T-cell (primary cell): ENCODE measurements around the gene FBXO31. TPM values are rescaled to one million over a fixed set of nuclear protein-coding genes. Genes with fewer than 3 reads are reported as not detected.

ENCODE experiments used
- ATAC-seq, 4 experiments: fragments of 200-7000 bp in 3 of 4; fragments of 150-1000 bp in 1 of 4; cut with Tn5 transposase; replicated peaks in 1 of 4; 1 replicate in 3 of 4; 2 replicates in 1 of 4; pipeline ENCODE4 v1.10.0; 2021; ENCODE audit warnings: moderate library complexity in 3 of 4, mild to moderate bottlenecking in 2 of 4, moderate number of reproducible peaks in 1 of 4
- CTCF ChIA-PET, 2 donors: fragments of 300-600 bp; sonication (Branson Sonifier 250); formaldehyde crosslinking; loops; one replicate each; lab custom pipeline; 2022; ENCODE audit warnings: antibody characterized with exemption in 2 of 2; lab: Charles Lee
- POLR2A ChIA-PET, 2 donors: fragments of 300-600 bp; sonication (Branson Sonifier 250); formaldehyde crosslinking; loops; one replicate each; lab custom pipeline; 2022; ENCODE audit warnings: antibody characterized with exemption in 2 of 2; lab: Charles Lee
- DNase-seq, 35 experiments: peaks; one replicate each; pipeline versions ENCODE4 v3.0.0 to v3.0.0-alpha.2; 2013 to 2023
- H3K27ac ChIP-seq: one replicate; pipeline ENCODE4 v1.5.1; 2013; ENCODE audit warnings: low read length
- H3K27me3 ChIP-seq, 2 experiments: replicated peaks in 1 of 2; 1 replicate in 1 of 2; 2 replicates in 1 of 2; pipeline versions ENCODE4 v1.6.1 to v1.7.0; 2013; ENCODE audit warnings: low read length in 1 of 2, mixed read lengths in 1 of 2; ENCODE audit not compliant: control insufficient read depth in 2 of 2, insufficient read depth in 2 of 2; ENCODE audit errors: extremely low read depth in 1 of 2
- H3K36me3 ChIP-seq, 2 donors: 1 replicate in 1 of 2; 2 replicates in 1 of 2; pipeline versions ENCODE4 v1.6.1 to v1.7.0; 2013; ENCODE audit warnings: low read length in 1 of 2; ENCODE audit not compliant: control insufficient read depth in 2 of 2, insufficient read depth in 1 of 2; ENCODE audit errors: extremely low read depth in 1 of 2
- H3K4me1 ChIP-seq, 2 experiments: 1 replicate in 1 of 2; 2 replicates in 1 of 2; pipeline versions ENCODE4 v1.6.1 to v1.7.0; 2013; ENCODE audit warnings: low read length in 2 of 2, mixed read lengths in 1 of 2; ENCODE audit not compliant: insufficient read depth in 2 of 2, control insufficient read depth in 1 of 2; ENCODE audit errors: extremely low read depth in 1 of 2
- H3K4me3 ChIP-seq, 2 donors: 1 replicate in 1 of 2; 2 replicates in 1 of 2; pipeline versions ENCODE4 v1.5.1 to v1.7.0; 2013; ENCODE audit warnings: mild to moderate bottlenecking in 2 of 2, low read length in 1 of 2, moderate library complexity in 1 of 2; ENCODE audit not compliant: control insufficient read depth in 1 of 2; ENCODE audit errors: extremely low read depth in 1 of 2
- H3K9me3 ChIP-seq: 2 replicates; pipeline ENCODE4 v1.7.0; 2013
- H3K27ac Mint-ChIP-seq, 2 donors: one replicate each; pipeline ENCODE4 v1.8.0; 2020 to 2021; ENCODE audit warnings: mild to moderate bottlenecking in 2 of 2, mixed read lengths in 2 of 2
- H3K27me3 Mint-ChIP-seq, 2 donors: one replicate each; pipeline ENCODE4 v1.8.0; 2021 to 2022; ENCODE audit warnings: mixed read lengths in 2 of 2
- H3K36me3 Mint-ChIP-seq: one replicate; pipeline ENCODE4 v1.8.0; 2021; ENCODE audit warnings: mixed read lengths
- H3K4me1 Mint-ChIP-seq, 3 donors: one replicate each; pipeline ENCODE4 v1.8.0; 2020 to 2022; ENCODE audit warnings: mixed read lengths in 3 of 3, mild to moderate bottlenecking in 1 of 3
- H3K4me3 Mint-ChIP-seq, 3 donors: one replicate each; pipeline ENCODE4 v1.8.0; 2020 to 2022; ENCODE audit warnings: mild to moderate bottlenecking in 3 of 3, mixed read lengths in 3 of 3, moderate library complexity in 3 of 3
- H3K9me3 Mint-ChIP-seq, 3 donors: one replicate each; pipeline ENCODE4 v1.8.0; 2020 to 2022; ENCODE audit warnings: mixed read lengths in 3 of 3
- WGBS: methylation state at CpG from one replicate; pipeline ENCODE4 v1.1.5; 2013; ENCODE audit warnings: missing lambda C conversion rate; ENCODE audit not compliant: insufficient coverage; 5-methylcytosine and 5-hydroxymethylcytosine counted together
- total RNA-seq, 35 experiments: library from RNA in 6 of 35; stranded (reverse) in 6 of 35; fragments of 120-200 nt in 1 of 35; gene quantifications; one replicate each; pipeline versions ENCODE4 v1.2.1 to v1.2.4 and lab custom pipeline; 2013 to 2026

FBXO31 gene
- total RNA-seq, 5 donors from 2014 or later (not counting 1 experiment from before 2014, with no cell fraction given), result 34.7 to 67.2 (median 55.6) TPM

- H3K9me3 ChIP-seq, result no peaks in the 10 kb centered on the region
- ChIA-PET POLR2A (no interaction called here), CTCF (interaction anchor here in 1 of 2 donors (1.0 to 1.5 kb wide), 2 partner anchors 78 to 320 kb away, joined by 6 to 9 read pairs; no protein-coding TSS in a partner anchor)
- Mint-ChIP-seq H3K9me3 (no peaks in the 10 kb centered on the region), H3K27ac (peak overlapping the region; percentile 88 to 98), H3K4me1 (peaks cover 14 to 15% (median 15%) of the 10 kb centered on the region in 3 donors), H3K4me3 (peak overlapping the region; percentile 89 to 96 (median 90)), H3K36me3 (no peaks in the 10 kb centered on the region), H3K27me3 (no peaks in the 10 kb centered on the region)
- no peaks in the 10 kb centered on the region for H3K36me3 ChIP-seq
- no peak for DNase-seq
- H3K4me1 ChIP-seq, result peaks cover 7 to 13% of the 10 kb centered on the region in 2 experiments
- peak overlapping the region; percentile 77 for H3K27ac ChIP-seq
- no peaks in the 10 kb centered on the region for H3K27me3 ChIP-seq
- ATAC-seq, result no peak
- peak overlapping the region; percentile 93 to 98 for H3K4me3 ChIP-seq
- 100% methylated on average over 1 of the region's 4 CpGs for WGBS
These were observed 67.1 kb downstream of the FBXO31 start for GRCh38 chr16:87316450-87316922.

- Histone ChIP-seq H3K9me3 (no peaks in the 10 kb centered on the region), H3K4me1 (peaks cover 7 to 13% of the 10 kb centered on the region in 2 experiments), H3K36me3 (no peaks in the 10 kb centered on the region), H3K4me3 (no peak overlapping the region), H3K27me3 (no peaks in the 10 kb centered on the region), H3K27ac (no peak overlapping the region)
- ChIA-PET CTCF (no interaction called here), POLR2A (no interaction called here)
- no peaks in the 10 kb centered on the region for H3K36me3 Mint-ChIP-seq
- H3K9me3 Mint-ChIP-seq, result no peaks in the 10 kb centered on the region
- ATAC-seq (no peak), DNase-seq (no peak)
- H3K4me1 Mint-ChIP-seq, result peaks cover 14 to 15% (median 15%) of the 10 kb centered on the region in 3 donors
- no peak overlapping the region for H3K27ac Mint-ChIP-seq
- H3K27me3 Mint-ChIP-seq, result no peaks in the 10 kb centered on the region
- H3K4me3 Mint-ChIP-seq, result no peak overlapping the region
- 96% methylated on average over 10 of the region's 10 CpGs for WGBS
These were observed 68.6 kb downstream of the FBXO31 start for GRCh38 chr16:87314990-87315420.

- Histone ChIP-seq H3K27me3 (no peaks in the 10 kb centered on the region), H3K4me1 (peaks cover 0 to 4% of the 10 kb centered on the region in 2 experiments), H3K4me3 (no peak overlapping the region), H3K27ac (no peak overlapping the region), H3K9me3 (no peaks in the 10 kb centered on the region), H3K36me3 (no peaks in the 10 kb centered on the region)
- no peak overlapping the region for H3K27ac Mint-ChIP-seq
- ChIA-PET CTCF (no interaction called here), POLR2A (no interaction called here)
- WGBS, result 100% methylated on average over 3 of the region's 7 CpGs
- no peak overlapping the region for H3K4me3 Mint-ChIP-seq
- peaks cover 0 to 5% (median 0%) of the 10 kb centered on the region in 3 donors for H3K9me3 Mint-ChIP-seq
- H3K4me1 Mint-ChIP-seq, result no peaks in the 10 kb centered on the region
- no peaks in the 10 kb centered on the region for H3K27me3 Mint-ChIP-seq
- DNase-seq (no peak), ATAC-seq (no peak)
- peaks cover 5% of the 10 kb centered on the region for H3K36me3 Mint-ChIP-seq
These were observed 71.6 kb downstream of the FBXO31 start for GRCh38 chr16:87312008-87312407.

- no peak for DNase-seq
- no peaks in the 10 kb centered on the region for H3K4me1 Mint-ChIP-seq
- H3K9me3 Mint-ChIP-seq, result peaks cover 0 to 5% (median 0%) of the 10 kb centered on the region in 3 donors
- no peak overlapping the region for H3K4me3 Mint-ChIP-seq
- no peak overlapping the region for H3K27ac Mint-ChIP-seq
- no peaks in the 10 kb centered on the region for H3K27me3 ChIP-seq
- ATAC-seq, result no peak
- no peaks in the 10 kb centered on the region for H3K9me3 ChIP-seq
- no peak overlapping the region for H3K27ac ChIP-seq
- H3K4me1 ChIP-seq, result peaks cover 0 to 1% of the 10 kb centered on the region in 2 experiments
- POLR2A ChIA-PET, result no interaction called here
- CTCF ChIA-PET, result no interaction called here
- WGBS, result 100% methylated on average over 3 of the region's 5 CpGs
- no peak overlapping the region for H3K4me3 ChIP-seq
- peaks cover 5% of the 10 kb centered on the region for H3K36me3 Mint-ChIP-seq
- H3K36me3 ChIP-seq, result no peaks in the 10 kb centered on the region
- H3K27me3 Mint-ChIP-seq, result no peaks in the 10 kb centered on the region
These were observed 72.2 kb downstream of the FBXO31 start for GRCh38 chr16:87311387-87311786.

GRCh38 chr16:87310610-87311009 lies 73.0 kb downstream of the FBXO31 start:
- H3K4me3 Mint-ChIP-seq, result no peak overlapping the region
- Histone ChIP-seq H3K27me3 (no peaks in the 10 kb centered on the region), H3K4me3 (no peak overlapping the region), H3K9me3 (no peaks in the 10 kb centered on the region), H3K27ac (no peak overlapping the region), H3K36me3 (no peaks in the 10 kb centered on the region), H3K4me1 (no peaks in the 10 kb centered on the region)
- ChIA-PET CTCF (no interaction called here), POLR2A (no interaction called here)
- H3K9me3 Mint-ChIP-seq, result peaks cover 0 to 5% (median 0%) of the 10 kb centered on the region in 3 donors
- WGBS, result 94% methylated on average over 2 of the region's 7 CpGs
- no peak overlapping the region for H3K27ac Mint-ChIP-seq
- no peaks in the 10 kb centered on the region for H3K4me1 Mint-ChIP-seq
- no peaks in the 10 kb centered on the region for H3K27me3 Mint-ChIP-seq
- H3K36me3 Mint-ChIP-seq, result peaks cover 5% of the 10 kb centered on the region
- no peak for DNase-seq
- no peak for ATAC-seq

- DNase-seq (no peak), ATAC-seq (no peak)
- no peaks in the 10 kb centered on the region for H3K27me3 Mint-ChIP-seq
- peaks cover 0 to 5% (median 0%) of the 10 kb centered on the region in 3 donors for H3K9me3 Mint-ChIP-seq
- H3K27me3 ChIP-seq, result no peaks in the 10 kb centered on the region
- 100% methylated on average over 1 of the region's 5 CpGs for WGBS
- no peak overlapping the region for H3K4me3 ChIP-seq
- H3K27ac Mint-ChIP-seq, result no peak overlapping the region
- H3K4me1 ChIP-seq, result peaks cover 0 to under 1% of the 10 kb centered on the region in 2 experiments
- H3K9me3 ChIP-seq, result no peaks in the 10 kb centered on the region
- H3K36me3 Mint-ChIP-seq, result peaks cover 5% of the 10 kb centered on the region
- no peaks in the 10 kb centered on the region for H3K36me3 ChIP-seq
- no peaks in the 10 kb centered on the region for H3K4me1 Mint-ChIP-seq
- no peak overlapping the region for H3K27ac ChIP-seq
- ChIA-PET CTCF (no interaction called here), POLR2A (no interaction called here)
- H3K4me3 Mint-ChIP-seq, result no peak overlapping the region
These were observed 73.7 kb downstream of the FBXO31 start for GRCh38 chr16:87309620-87310525.
